OCI-M1 (cell line): ENCODE data around the gene ZNF597.

Source experiments
- DNase-seq: peaks from one replicate; lab custom pipeline; 2025; lab: John Stamatoyannopoulos, UW

Gene ZNF597

GRCh38 chr16:3443108-3444031 lies at the start of gene ZNF597, which contains the start of gene NAA60:
Gene ZNF597, minus strand, starts transcription at chr16:3443504. Its CDS starts 351 bp downstream, at chr16:3443153.
Gene NAA60, plus strand, starts transcription at chr16:3443680. Its CDS starts 32,548 bp downstream, at chr16:3476228.
- DNase-seq, result peak; percentile 95

GRCh38 chr16:3492356-3492755 lies 49.1 kb upstream of the ZNF597 start:
- DNase-seq, result no peak

GRCh38 chr16:3490911-3491629 lies 47.8 kb upstream of the ZNF597 start:
- no peak for DNase-seq

GRCh38 chr16:3488801-3489200 lies 45.5 kb upstream of the ZNF597 start:
- no peak for DNase-seq

GRCh38 chr16:3487521-3488410 lies 44.5 kb upstream of the ZNF597 start:
- DNase-seq, result no peak

GRCh38 chr16:3486506-3487215 lies 43.4 kb upstream of the ZNF597 start:
- no peak for DNase-seq

- DNase-seq, result no peak
Measured at GRCh38 chr16:3485821-3486505, 42.7 kb upstream of the ZNF597 start.

- no peak for DNase-seq
Measured at GRCh38 chr16:3485097-3485745, 41.9 kb upstream of the ZNF597 start.

GRCh38 chr16:3484318-3485096 lies 41.2 kb upstream of the ZNF597 start:
- no peak for DNase-seq

GRCh38 chr16:3482659-3483241 lies 39.4 kb upstream of the ZNF597 start:
- DNase-seq, result no peak

- DNase-seq, result no peak
Measured at GRCh38 chr16:3481696-3482658, 38.7 kb upstream of the ZNF597 start.

GRCh38 chr16:3480901-3481695 lies 37.8 kb upstream of the ZNF597 start:
- DNase-seq, result no peak

GRCh38 chr16:3479654-3480216 lies 36.4 kb upstream of the ZNF597 start:
- DNase-seq, result no peak

GRCh38 chr16:3478242-3478925 lies 35.1 kb upstream of the ZNF597 start:
- DNase-seq, result no peak

- no peak for DNase-seq
Measured at GRCh38 chr16:3476409-3476808, 33.1 kb upstream of the ZNF597 start.
